ENCODE results near the gene PTPA.

- TF ChIP-seq CTCF (IDR thresholded peaks at IDR 0.05) = no peak
- TF ChIP-seq POLR2A (IDR thresholded peaks at IDR 0.05) = no peak
- no peak for TF ChIP-seq EP300 (IDR thresholded peaks at IDR 0.05)
Observed at GRCh38 chr9:129105857-129106694, 5.1 kb upstream of the PTPA start.
